Globus pallidus (tissue), 1 donor: ENCODE results near the gene SPATA25.
A peak's percentile ranks its signal among the peaks of the same experiment; 100 is the strongest.
"Not testable (repeated sequence)": the region's sequence is repeated elsewhere in the genome, so short reads cannot be mapped to it uniquely, and the experiment has no call there.

ENCODE experiments used
- DNase-seq: peaks from one replicate; pipeline ENCODE4 v3.0.0-alpha.2; 2015; ENCODE audit warnings: low spot score

Gene SPATA25, protein sequence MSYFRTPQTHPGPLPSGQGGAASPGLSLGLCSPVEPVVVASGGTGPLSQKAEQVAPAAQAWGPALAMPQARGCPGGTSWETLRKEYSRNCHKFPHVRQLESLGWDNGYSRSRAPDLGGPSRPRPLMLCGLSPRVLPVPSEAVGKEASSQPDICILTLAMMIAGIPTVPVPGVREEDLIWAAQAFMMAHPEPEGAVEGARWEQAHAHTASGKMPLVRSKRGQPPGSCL

DNA sequence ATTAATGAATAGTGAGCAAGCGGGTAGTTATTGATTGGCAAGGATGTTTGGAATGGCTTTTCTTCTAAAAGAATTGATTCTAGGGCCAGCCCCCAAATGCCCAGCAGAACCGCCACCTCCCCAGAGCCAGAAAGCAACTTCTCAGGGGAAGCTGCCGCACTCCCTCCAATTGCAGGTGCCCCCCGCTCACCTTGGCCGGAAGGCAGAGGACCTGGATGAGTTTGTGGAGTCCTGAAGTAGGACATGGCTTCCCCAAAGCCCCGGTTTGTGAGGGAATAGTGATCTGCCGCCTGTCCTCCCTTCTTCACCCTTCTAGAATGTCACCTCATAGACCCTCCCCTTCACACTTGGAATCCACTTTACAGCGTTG is at the start of gene SPATA25:
SPATA25 (minus strand) TSS at position 277 of the 370 bp plus-strand sequence; CDS start at position 245, 32 bp downstream.
- DNase-seq: no peak

DNA sequence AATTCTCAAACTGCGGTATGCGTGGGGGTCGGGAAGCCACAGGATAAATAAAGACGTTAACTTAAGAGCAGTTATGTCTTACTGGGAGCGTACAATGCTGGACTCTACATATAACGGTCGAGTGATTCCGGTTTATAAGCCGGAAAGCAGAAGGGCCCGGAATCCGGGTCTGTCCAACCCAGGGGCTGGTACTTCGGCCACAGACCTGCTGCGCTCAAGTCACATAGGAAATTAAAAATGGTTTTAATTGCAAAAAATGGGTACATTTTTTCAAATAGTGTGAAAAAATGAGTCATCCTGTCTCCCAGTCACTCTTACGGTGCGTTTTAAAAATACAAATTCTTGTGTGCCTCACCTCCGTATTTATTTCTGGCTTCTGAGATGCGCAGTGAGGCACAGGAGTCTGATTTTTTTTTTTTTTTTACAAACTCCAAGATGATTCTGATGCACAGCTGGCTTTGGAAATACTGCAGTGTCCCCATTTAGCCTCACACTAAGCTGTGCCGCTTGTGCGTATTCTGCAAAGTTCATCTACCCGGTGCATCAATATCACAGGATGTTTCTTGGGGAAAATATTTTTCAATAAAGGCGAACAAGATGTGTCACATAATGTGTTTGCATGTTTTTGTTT is 48.1 kb upstream of the SPATA25 start:
- peak; percentile 40 for DNase-seq

- peak; percentile 99 for DNase-seq
Observed at GRCh38 chr20:45934586-45935415, 47.4 kb upstream of the SPATA25 start, which contains the start of gene PCIF1. TSS of gene PCIF1 (plus strand) at chr20:45934683. CDS start at chr20:45939000, 4,317 bp downstream.

GRCh38 chr20:45934046-45934585 is 46.7 kb upstream of the SPATA25 start:
- DNase-seq: no peak

DNA sequence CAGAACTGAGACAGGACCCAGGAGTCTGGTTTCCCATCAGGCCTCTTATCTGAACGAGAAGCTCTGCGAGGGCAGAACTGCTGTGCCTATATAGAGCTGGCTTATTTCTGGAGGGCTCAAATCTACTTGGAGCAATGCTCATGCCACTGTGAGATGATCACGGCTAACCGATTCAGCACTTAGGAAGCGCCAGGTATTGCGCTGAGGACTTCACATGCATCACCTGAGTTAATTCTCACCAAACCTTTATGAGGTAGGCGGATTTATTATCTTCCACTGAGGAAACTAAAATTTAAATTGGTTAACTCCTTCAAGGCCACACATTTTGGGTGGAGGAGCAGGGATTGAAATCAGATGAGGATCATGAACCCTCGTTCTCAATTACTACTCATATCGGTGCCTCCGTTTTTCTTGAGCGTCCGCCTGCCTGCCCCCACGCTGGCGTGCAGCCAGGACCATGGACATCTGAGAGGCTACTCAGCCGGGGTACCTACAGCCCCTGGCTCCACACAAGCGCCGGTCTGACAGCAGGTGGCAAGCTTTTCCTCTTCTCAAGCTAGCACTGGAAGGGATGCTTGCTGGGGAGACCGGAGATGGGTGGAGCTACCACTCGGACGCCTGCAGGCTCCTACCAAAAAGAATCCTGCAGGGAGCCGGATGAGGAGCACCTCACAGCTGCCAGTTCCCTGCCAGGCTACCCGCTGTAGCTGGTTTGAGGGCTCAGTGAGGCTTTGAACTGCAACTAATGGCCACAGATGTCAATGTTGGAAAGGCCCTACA is 46.0 kb upstream of the SPATA25 start:
- peak; percentile 65 for DNase-seq

GRCh38 chr20:45931680-45932079 is 44.3 kb upstream of the SPATA25 start:
- not testable (repeated sequence) for DNase-seq

DNA sequence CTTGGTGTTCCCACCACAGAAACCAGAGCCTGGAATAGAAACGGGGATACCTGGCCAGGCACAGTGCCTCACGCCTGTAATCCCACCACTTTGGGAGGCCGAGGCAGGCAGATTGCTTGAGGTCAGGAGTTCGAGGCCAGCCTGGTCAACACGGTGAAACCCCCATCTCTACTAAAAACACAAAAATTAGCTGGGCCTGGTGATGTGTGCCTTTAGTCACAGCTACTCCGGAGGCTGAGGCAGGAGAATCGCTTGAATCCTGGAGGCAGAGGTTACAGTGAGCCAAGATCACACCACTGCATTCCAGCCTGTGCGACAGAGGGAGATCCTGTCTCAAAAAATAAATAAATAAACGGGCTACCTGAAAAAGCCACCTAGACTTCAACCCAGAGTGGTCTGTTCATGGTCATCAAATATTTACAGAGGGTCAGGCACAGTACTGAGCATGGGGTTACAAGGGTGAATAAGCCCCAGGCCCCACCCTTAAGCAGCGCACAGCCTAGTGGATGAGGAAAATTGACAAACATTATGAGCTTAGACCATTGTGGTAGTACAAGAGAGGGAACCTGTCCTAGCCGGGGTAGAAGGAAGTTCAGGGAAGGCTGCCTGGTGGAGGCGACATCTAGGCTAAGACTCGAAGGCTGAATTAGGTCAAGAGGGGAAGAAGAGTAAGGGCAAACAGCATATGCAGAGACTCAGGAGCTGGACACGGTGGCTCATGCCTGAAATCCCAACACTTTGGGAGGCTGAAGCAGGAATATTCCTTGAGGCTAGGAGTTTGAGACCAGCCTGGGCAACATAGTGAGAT is 39.9 kb upstream of the SPATA25 start:
- DNase-seq: no peak

GRCh38 chr20:45926731-45927070 is 39.3 kb upstream of the SPATA25 start:
- DNase-seq: no peak

DNA sequence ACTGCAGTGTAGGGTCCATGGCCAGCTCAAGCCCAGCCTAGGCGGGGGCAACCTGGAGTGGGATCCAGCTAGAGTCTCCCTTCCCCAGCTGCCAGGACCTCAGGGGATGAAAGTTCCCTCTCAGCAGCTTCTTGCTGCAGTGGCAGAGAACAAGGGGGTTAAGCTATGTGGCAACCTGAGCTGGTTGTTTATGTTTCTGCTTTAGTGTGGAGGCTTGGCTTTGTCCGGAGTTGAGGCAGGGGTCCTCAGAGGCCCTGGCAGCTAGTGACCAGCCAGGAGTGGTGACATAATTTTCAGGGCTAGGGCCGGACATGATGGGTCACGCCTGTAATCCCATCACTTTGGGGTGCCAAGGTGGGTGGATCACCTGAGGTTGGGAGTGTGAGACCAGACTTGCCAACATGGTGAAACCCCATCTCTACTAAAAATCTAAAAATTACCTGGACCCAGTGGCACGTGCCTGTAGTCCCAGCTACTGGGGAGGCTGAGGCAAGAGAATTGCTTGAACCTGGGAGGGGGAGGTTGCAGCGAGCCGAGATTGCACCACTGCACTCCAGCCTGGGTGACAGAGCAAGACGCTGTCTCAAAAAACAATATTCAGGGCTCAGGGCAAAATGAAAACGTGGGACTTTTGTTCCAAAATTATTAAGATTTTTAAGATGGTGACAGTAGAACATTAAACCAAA is 38.5 kb upstream of the SPATA25 start:
- DNase-seq: no peak

- peak; percentile 47 for DNase-seq
Observed at GRCh38 chr20:45924391-45925261, 37.2 kb upstream of the SPATA25 start.

DNA sequence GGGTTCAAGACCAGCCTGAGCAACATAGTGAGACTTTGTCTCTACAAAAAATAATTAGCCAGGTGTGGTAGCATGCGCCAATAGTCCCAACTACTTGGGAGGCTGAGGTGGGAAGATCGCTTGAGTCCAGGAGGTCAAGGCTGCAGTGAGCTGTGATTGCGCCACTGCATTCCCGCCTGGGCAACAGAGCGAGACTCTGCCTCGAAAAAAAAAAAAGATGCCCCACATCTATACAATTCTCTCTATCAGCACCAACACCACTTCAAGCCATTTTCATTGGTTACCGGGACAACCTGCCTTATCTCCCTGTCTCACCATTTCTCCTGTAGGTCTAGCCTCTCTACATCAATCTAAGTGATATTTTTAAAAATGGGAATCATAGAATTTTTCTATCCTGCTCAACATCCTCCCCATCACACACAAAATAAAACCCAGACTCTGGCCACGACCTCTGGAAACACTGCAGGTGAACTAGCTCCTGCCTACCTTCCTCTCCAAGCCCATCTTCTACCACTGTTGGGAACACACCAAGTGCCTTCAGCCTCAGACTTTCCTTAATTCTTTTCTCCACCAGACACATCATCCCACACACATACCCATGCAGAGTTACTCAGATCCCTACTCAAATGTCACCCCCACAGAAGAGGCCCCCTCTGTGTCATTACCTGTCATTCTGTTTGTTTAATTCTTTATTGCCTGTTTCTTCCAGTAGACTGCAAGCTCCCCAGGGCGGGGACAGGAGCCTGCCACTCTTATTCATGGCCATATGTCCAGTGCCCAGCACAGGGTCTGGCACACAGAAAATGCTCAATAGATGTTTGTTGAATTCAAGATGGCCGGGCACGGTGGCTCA is 34.1 kb upstream of the SPATA25 start:
- DNase-seq: no peak

DNA sequence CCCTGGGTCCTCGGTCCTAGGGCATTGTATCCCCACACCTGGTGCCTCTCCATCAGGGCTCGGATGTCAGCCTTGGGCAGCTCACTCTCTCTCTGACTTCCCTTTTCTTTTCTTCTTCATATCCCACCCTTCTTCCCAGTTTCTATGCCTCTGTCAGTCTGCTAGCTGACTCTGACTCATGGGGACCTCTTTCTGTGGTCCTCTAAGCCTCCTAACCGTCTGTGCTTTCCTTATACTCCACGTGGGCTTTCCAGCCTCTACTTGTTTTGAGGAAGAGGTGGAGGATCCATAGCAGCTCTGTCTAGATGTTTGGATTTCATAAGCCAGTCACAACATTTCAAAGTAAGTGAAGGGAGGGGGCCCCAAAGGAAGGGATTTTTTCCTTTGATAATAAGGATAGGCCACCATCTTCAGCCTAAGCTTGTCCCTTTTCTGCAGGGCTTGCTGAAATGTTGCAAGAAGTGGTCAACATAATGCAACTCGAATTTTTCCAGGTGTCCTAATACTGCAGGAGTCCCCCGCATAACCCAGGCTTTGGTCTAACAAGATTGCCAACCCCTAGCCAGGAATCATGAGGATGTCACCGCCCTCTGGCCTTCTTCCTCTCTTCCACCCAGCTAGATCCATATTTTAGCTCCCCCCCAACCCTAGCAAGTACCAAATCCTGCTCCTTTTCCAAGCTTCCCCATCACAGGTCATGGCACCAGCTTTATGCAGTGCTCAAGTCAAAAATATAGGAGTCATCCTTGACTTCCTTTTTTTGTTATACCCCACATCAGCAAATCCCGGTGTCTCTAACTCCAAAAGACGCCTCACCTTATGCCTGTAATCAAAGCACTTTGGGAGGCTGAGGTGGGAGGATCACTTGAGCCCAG is 33.3 kb upstream of the SPATA25 start:
- DNase-seq: no peak

GRCh38 chr20:45919542-45920399 is 32.3 kb upstream of the SPATA25 start:
- no peak for DNase-seq

- DNase-seq: no peak
Observed at GRCh38 chr20:45918779-45919537, 31.5 kb upstream of the SPATA25 start.

- no peak for DNase-seq
Observed at GRCh38 chr20:45918182-45918737, 30.8 kb upstream of the SPATA25 start.

- no peak for DNase-seq
Observed at GRCh38 chr20:45917790-45918141, 30.3 kb upstream of the SPATA25 start.
